HepG2 (cell line): Measurements from ENCODE around the gene ATP6V0A1. TPM values are rescaled to one million over a fixed set of nuclear protein-coding genes. Genes with fewer than 3 reads are reported as not detected.

Experiments used
- CBFB ChIP-seq: sonication (generic); formaldehyde crosslinking; IDR thresholded peaks from 2 replicates; pipeline ENCODE4 v1.4.0; 2020; ENCODE audit warnings: missing genetic modification reagents
- DNMT3B ChIP-seq: conservative IDR thresholded peaks from 2 replicates; pipeline ENCODE4 v1.6.1; 2016; ENCODE audit warnings: missing biosample characterization, control low read depth
- FOXC1 ChIP-seq: sonication (generic); formaldehyde crosslinking; IDR thresholded peaks from 2 replicates; pipeline ENCODE4 v1.8.0; 2022; ENCODE audit warnings: mild to moderate bottlenecking, missing genetic modification reagents, borderline replicate concordance
- KDM2A ChIP-seq: sonication (generic); formaldehyde crosslinking; IDR thresholded peaks from 2 replicates; pipeline ENCODE4 v1.4.0; 2020; ENCODE audit warnings: low read depth, missing genetic modification reagents, borderline replicate concordance
- MED1 ChIP-seq: sonication (generic); formaldehyde crosslinking; IDR thresholded peaks from 2 replicates; pipeline ENCODE4 v1.4.0; 2020; ENCODE audit warnings: missing genetic modification reagents
- MED13 ChIP-seq: sonication (generic); formaldehyde crosslinking; IDR thresholded peaks from 2 replicates; pipeline ENCODE4 v1.5.0; 2020; ENCODE audit warnings: missing genetic modification reagents
- MLLT10 ChIP-seq: sonication (generic); formaldehyde crosslinking; IDR thresholded peaks from 2 replicates; pipeline ENCODE4 v1.4.0; 2020; ENCODE audit warnings: missing genetic modification reagents
- PHF21A ChIP-seq: sonication (generic); formaldehyde crosslinking; IDR thresholded peaks from 2 replicates; pipeline ENCODE4 v1.5.0; 2020; ENCODE audit warnings: mild to moderate bottlenecking, missing genetic modification reagents
- POLR2G ChIP-seq: fragments of 200-400 bp; formaldehyde crosslinking; IDR thresholded peaks from 2 replicates; pipeline ENCODE4 v1.6.1; 2018; ENCODE audit warnings: mild to moderate bottlenecking, low read depth, low read length, moderate library complexity
- PRPF4 ChIP-seq: fragments of 200-400 bp; formaldehyde crosslinking; IDR thresholded peaks from 2 replicates; pipeline ENCODE4 v1.6.1; 2016; ENCODE audit warnings: low read length, low read depth; ENCODE audit not compliant: poor library complexity, severe bottlenecking
- RBM39 ChIP-seq: fragments of 200-400 bp; formaldehyde crosslinking; IDR thresholded peaks from one replicate; pipeline ENCODE4 v1.6.1; 2018; ENCODE audit warnings: antibody characterized with exemption, mild to moderate bottlenecking, low read depth, low read length; ENCODE audit not compliant: poor library complexity, severe bottlenecking
- SETDB1 ChIP-seq: sonication (generic); formaldehyde crosslinking; IDR thresholded peaks from 2 replicates; pipeline ENCODE4 v1.5.1; 2020; ENCODE audit warnings: missing genetic modification reagents, mild to moderate bottlenecking, borderline replicate concordance
- SMAD1 ChIP-seq: sonication (generic); formaldehyde crosslinking; IDR thresholded peaks from 2 replicates; pipeline ENCODE4 v1.4.0; 2020; ENCODE audit warnings: missing genetic modification reagents, low read depth, mild to moderate bottlenecking, borderline replicate concordance
- SMYD3 ChIP-seq: sonication (generic); formaldehyde crosslinking; IDR thresholded peaks from 2 replicates; pipeline ENCODE4 v1.8.1; 2023; ENCODE audit warnings: mild to moderate bottlenecking, missing genetic modification reagents
- ZBTB3 ChIP-seq: sonication (generic); formaldehyde crosslinking; IDR thresholded peaks from 2 replicates; pipeline ENCODE4 v1.4.0; 2020; ENCODE audit warnings: low read depth, mild to moderate bottlenecking, moderate library complexity, missing genetic modification reagents, borderline replicate concordance
- ZFP41 ChIP-seq: sonication (generic); formaldehyde crosslinking; IDR thresholded peaks from 2 replicates; pipeline ENCODE4 v1.4.0; 2020; ENCODE audit warnings: mild to moderate bottlenecking, missing genetic modification reagents, borderline replicate concordance
- ZFX ChIP-seq: sonication (generic); formaldehyde crosslinking; IDR thresholded peaks from 2 replicates; pipeline ENCODE4 v1.4.0; 2020; ENCODE audit warnings: mild to moderate bottlenecking, low read depth, missing genetic modification reagents, moderate library complexity
- ZNF124 ChIP-seq: sonication (generic); formaldehyde crosslinking; IDR thresholded peaks from 2 replicates; pipeline ENCODE4 v1.4.0; 2020; ENCODE audit warnings: missing genetic modification reagents
- ZNF546 ChIP-seq: sonication (generic); formaldehyde crosslinking; conservative IDR thresholded peaks from 2 replicates; pipeline ENCODE4 v1.8.1; 2023; ENCODE audit warnings: mild to moderate bottlenecking, missing genetic modification reagents
- ZNF563 ChIP-seq: sonication (generic); formaldehyde crosslinking; IDR thresholded peaks from 2 replicates; pipeline ENCODE4 v1.8.0; 2022; ENCODE audit warnings: mild to moderate bottlenecking, moderate library complexity, missing genetic modification reagents
- ZNF7 ChIP-seq: IDR thresholded peaks from 2 replicates; pipeline ENCODE4 v1.6.1; 2016; ENCODE audit warnings: missing biosample characterization, missing genetic modification reagents
- ZSCAN25 ChIP-seq: sonication (generic); formaldehyde crosslinking; IDR thresholded peaks from 2 replicates; pipeline ENCODE4 v1.8.0; 2022; ENCODE audit warnings: mild to moderate bottlenecking, missing genetic modification reagents
- polyA plus RNA-seq, 8 experiments: library from polyadenylated mRNA; depleted of rRNA in 3 of 8; stranded (reverse) in 7 of 8; unstranded in 1 of 8; fragments of >200 nt; fragmentation: Illumina TruSeq in 4 of 8; extraction: Trizol in 4 of 8; gene quantifications; 2 replicates each; pipeline versions ENCODE4 v1.2.1 to v1.2.3, GENCODE V29; 2011 to 2016; ENCODE audit warnings: low read depth in 4 of 8, missing spikeins in 1 of 8, mixed read lengths in 1 of 8; ENCODE audit not compliant: insufficient read depth in 1 of 8
- total RNA-seq, 5 experiments: library from RNA; depleted of rRNA; stranded (reverse); fragments of >200 nt; fragmentation: Illumina TruSeq; extraction: Trizol; gene quantifications; 2 replicates each; pipeline ENCODE4 v1.2.3, GENCODE V29; 2016; ENCODE audit warnings: low read depth in 1 of 5
- TF ChIP-seq, protein P1 (sequence below): IDR thresholded peaks from 2 replicates; pipeline ENCODE4 v1.6.1; 2016; ENCODE audit warnings: low read depth
- TF ChIP-seq, protein P2 (sequence below): sonication (generic); formaldehyde crosslinking; IDR thresholded peaks from 2 replicates; pipeline ENCODE4 v1.8.1; 2022; ENCODE audit warnings: mild to moderate bottlenecking, missing genetic modification reagents
- TF ChIP-seq, protein P3 (sequence below): sonication (generic); formaldehyde crosslinking; IDR thresholded peaks from 2 replicates; pipeline ENCODE4 v1.4.0; 2020; ENCODE audit warnings: missing genetic modification reagents

Gene ATP6V0A1
- total and polyA plus RNA-seq, 2 of the 13 experiments (the other 11 are each of a cell fraction or from before 2014, with no cell fraction given): 27.9 to 54.1 TPM

DNA sequence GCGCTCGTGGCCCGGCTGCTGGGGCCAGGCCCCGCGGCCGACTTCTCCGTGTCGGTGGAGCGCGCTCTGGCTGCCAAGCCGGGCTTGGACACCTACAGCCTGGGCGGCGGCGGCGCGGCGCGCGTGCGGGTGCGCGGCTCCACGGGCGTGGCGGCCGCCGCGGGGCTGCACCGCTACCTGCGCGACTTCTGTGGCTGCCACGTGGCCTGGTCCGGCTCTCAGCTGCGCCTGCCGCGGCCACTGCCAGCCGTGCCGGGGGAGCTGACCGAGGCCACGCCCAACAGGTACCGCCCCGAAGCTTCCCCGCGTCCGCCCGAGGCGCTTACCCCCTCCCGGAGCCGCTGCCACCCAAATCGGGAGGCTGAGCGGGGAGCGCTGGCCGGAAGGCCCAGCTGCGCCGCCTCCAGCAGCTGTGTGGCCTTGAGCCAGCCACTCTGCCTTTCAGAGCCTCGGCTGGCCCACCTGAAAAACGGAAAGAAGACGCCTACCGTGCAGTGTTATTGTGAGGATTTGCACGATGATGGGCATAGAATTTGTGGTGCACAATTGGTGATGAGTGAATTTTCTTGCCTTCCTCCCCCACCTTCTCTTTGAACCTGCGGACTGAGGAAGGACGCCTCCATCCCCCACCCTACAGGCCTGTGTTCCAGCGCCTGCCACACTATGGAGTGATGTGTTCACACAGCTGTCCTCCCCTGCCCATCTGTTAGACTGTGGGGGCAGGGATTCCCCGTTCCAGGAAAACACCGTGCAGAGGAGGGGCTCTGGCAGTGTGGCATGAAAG is 77.9 kb downstream of the ATP6V0A1 start (continued):
- TF ChIP-seq SETDB1 (no peak), CBFB (peak; percentile 85; the same call in 1 of the 2 replicates), ZBTB3 (0 out of 2 replicates have a peak, but pooled peaks have one; percentile 29), RBM39 (no peak), ZFX (peak; percentile 98), DNMT3B (no peak), ZSCAN25 (CRISPR knock-in tag) (peak; percentile 64), FOXC1 (CRISPR knock-in tag) (no peak), MLLT10 (CRISPR knock-in tag) (no peak), ZNF124 (CRISPR knock-in tag) (peak; percentile 81), KDM2A (peak; percentile 83), POLR2G (peak; percentile 72; the same call in 1 of the 2 replicates), ZNF563 (CRISPR knock-in tag) (no peak), ZNF546 (CRISPR knock-in tag) (peak; percentile 80), MED1 (CRISPR knock-in tag) (peak; percentile 81), MED13 (CRISPR knock-in tag) (no peak; the same call in 1 of the 2 replicates), ZFP41 (CRISPR knock-in tag) (no peak), SMAD1 (no peak; the same call in 1 of the 2 replicates), SMYD3 (CRISPR knock-in tag) (no peak; the same call in 1 of the 2 replicates), PRPF4 (no peak), PHF21A (CRISPR knock-in tag) (peak; percentile 73), ZNF7 (CRISPR knock-in tag) (peak; percentile 53; the same call in 1 of the 2 replicates)
- TF ChIP-seq, protein P1, sequence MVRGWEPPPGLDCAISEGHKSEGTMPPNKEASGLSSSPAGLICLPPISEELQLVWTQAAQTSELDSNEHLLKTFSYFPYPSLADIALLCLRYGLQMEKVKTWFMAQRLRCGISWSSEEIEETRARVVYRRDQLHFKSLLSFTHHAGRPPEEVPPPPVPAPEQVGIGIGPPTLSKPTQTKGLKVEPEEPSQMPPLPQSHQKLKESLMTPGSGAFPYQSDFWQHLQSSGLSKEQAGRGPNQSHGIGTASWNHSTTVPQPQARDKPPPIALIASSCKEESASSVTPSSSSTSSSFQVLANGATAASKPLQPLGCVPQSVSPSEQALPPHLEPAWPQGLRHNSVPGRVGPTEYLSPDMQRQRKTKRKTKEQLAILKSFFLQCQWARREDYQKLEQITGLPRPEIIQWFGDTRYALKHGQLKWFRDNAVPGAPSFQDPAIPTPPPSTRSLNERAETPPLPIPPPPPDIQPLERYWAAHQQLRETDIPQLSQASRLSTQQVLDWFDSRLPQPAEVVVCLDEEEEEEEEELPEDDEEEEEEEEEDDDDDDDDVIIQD (CRISPR knock-in tag): peak; percentile 44; the same call in 1 of the 2 replicates
- TF ChIP-seq, protein P2, sequence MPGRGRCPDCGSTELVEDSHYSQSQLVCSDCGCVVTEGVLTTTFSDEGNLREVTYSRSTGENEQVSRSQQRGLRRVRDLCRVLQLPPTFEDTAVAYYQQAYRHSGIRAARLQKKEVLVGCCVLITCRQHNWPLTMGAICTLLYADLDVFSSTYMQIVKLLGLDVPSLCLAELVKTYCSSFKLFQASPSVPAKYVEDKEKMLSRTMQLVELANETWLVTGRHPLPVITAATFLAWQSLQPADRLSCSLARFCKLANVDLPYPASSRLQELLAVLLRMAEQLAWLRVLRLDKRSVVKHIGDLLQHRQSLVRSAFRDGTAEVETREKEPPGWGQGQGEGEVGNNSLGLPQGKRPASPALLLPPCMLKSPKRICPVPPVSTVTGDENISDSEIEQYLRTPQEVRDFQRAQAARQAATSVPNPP: peak; percentile 97
- TF ChIP-seq, protein P3, sequence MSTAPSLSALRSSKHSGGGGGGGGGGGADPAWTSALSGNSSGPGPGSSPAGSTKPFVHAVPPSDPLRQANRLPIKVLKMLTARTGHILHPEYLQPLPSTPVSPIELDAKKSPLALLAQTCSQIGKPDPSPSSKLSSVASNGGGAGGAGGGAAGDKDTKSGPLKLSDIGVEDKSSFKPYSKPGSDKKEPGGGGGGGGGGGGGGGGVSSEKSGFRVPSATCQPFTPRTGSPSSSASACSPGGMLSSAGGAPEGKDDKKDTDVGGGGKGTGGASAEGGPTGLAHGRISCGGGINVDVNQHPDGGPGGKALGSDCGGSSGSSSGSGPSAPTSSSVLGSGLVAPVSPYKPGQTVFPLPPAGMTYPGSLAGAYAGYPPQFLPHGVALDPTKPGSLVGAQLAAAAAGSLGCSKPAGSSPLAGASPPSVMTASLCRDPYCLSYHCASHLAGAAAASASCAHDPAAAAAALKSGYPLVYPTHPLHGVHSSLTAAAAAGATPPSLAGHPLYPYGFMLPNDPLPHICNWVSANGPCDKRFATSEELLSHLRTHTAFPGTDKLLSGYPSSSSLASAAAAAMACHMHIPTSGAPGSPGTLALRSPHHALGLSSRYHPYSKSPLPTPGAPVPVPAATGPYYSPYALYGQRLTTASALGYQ: peak; percentile 58; the same call in 1 of the 2 replicates
